Measurements from ENCODE around the gene ARFGAP1.
"Not testable (repeated sequence)": the region's sequence is repeated elsewhere in the genome, so short reads cannot be mapped to it uniquely, and the experiment has no call there.

ARFGAP1 gene

DNA sequence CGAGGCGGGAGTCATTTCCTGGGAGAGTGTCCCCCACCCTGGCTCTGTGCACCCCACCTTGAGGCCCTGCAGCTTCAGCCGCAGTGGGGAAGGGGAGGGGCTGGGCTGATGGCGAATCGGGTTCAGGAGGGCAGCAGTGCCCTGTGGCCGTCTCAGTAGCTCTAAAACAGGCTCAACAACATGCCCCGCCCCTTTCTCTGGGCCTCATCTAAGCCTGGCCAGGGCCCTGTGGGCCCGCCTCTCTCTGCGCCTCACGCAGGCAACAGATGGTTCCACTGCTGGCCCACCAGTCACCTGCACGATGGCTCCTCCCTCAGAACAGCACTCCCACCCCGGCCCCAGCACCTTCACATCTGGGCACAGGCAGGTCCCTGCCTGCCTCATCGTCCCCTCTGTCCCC, 58.3 kb downstream of the ARFGAP1 start:
- no peak for DNase-seq

DNA sequence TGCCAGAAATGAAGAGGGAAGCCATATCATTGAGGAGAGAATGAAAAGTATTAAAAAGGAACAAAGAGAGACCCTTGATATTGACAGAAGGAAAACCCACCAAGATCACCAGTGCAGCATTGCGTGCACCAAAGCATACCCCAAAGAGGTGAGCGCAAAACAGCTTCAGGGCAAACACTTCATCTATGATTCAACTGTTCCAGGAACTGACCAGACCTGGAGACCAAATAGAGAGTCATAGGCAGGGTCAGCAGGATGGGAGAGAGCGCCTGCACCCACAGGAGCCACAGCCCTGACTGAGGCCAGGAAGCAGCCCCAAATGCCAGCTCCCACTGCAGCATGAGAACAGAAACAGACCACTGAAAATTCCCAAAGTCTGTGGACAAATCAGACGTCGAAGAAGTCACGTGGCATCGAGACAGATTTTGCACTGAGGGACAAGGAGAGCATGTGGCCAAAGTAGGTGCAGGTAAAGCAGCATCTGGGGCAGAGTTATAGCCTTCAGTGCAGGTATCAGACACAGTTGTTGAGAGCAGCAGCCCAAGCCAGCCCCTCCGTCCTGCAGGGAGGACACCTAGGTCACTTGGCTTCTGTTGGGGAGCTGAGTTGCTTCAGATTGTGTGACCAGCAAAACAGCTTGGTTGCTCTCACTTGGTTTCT, 59.3 kb downstream of the ARFGAP1 start:
- no peak for DNase-seq

DNA sequence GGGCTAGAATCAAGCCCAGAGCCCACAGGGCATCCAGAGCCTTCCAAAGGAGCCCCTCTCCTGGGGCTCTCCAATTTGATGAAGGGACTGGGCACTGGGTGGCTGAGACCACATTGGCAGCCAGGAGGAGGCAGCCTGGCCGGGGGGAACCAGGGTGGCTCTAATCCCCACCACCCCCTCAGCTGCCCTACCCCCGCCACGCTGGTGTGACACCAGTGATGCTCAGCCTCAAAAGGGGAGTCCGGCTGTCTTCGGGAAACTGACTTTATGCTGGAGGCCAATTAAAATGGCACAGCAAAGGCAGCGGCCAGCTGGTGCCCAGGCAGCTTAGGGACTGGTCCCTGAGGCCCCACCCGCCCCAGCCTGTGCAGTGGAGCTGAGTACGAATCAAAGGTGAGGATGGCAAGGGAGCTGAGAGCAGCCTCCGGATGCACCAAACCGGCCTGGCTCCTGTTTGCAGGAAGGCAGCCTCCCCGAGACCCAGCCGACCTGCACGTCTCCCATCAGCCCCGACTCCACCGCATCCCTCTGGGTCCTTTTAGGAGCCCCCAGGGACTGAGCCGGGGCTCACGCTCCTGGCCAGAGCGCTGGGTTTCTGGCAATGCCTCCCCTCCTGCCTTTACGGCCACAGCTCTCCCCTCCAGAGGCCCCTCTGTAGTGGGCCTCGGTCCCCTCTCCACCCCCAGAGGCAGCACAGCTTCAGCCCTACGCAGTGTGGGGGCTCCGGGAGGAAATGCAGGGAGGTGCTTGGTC, 60.1 kb downstream of the ARFGAP1 start:
- DNase-seq, result no peak

DNA sequence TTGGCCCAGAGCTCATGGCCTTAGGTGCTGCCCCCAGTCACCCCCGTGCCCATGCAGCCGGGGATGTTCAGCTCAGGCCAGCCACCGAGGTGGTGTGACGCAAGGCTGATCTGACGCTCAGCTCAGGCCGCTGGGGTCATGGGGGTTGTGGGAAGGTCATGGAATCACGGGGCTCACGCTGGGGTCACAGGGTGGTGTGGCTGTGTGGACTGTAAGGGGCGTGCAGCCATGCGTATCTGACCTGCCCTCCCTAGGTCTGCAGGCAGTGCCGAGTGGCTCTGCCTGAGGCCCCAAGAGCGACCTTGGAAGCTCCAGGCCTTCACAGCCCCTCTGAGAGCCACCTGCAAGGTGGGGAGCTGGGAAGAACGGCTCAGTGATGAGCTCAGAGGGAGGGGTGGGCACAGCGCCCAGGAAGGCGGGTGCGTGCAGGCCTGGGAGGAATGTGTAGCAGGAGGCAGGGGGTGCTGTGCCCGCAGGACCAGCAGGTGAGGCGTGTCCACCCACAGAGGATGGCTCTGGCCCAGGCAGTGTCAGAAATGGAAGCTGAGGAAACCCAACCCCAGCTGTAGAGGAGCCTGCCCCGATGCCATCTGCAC, 60.7 kb downstream of the ARFGAP1 start:
- no peak for DNase-seq

DNA sequence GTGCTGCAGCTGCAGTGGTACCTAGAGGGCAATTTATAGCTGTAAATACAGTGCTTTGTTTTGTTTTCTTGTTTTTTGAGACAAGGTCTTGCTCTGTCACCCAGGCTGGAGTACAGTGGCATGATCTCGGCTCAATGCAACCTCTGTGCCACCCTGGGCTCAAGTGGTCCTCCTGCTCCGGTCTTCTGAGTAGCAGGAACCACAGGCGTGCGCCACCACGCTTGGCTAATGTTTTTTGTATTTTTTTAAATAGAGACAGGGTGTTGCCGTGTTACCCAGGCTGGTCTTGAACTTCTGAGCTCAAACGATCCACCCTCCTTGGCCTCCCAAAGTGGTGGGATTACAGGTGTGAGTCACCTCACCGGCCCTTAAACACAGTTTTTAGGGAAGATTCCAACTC, 61.7 kb downstream of the ARFGAP1 start:
- DNase-seq, result no peak

DNA sequence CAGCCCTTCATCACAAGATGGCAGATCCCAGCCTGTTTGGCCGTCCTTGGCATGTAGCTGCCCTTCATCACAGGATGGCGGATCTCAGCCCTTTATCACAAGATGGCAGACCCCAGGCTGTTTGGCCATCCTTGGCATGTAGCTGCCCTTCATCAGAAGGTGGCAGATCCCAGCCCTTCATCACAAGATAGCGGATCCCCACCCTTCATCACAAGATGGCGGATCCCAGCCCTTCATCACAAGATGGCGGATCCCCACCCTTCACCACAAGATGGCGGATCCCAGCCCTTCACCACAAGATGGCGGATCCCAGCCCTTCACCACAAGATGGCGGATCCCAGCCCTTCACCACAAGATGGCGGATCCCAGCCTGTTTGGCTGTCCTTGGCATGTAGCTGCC, 62.4 kb downstream of the ARFGAP1 start:
- not testable (repeated sequence) for DNase-seq

DNA sequence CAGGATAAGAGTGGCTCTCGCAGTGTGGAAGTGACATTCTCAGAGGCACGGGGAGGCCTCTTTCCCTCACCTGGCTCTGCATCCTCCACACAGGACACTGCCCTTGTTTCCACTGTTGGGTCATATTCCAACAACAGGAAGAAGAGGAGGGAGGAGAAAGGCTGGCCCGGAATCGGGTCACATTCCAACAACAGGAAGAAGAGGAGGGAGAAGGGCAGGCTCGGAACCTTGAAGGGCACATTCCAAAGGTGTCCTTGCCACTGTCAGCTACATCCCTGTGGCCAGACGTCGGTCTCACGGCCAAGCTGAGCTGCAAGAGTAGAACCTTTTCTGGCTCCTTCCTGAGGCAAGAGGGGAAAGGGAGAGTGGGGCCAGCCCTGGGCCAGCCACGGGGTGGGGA, 63.1 kb downstream of the ARFGAP1 start:
- DNase-seq, result no peak

DNA sequence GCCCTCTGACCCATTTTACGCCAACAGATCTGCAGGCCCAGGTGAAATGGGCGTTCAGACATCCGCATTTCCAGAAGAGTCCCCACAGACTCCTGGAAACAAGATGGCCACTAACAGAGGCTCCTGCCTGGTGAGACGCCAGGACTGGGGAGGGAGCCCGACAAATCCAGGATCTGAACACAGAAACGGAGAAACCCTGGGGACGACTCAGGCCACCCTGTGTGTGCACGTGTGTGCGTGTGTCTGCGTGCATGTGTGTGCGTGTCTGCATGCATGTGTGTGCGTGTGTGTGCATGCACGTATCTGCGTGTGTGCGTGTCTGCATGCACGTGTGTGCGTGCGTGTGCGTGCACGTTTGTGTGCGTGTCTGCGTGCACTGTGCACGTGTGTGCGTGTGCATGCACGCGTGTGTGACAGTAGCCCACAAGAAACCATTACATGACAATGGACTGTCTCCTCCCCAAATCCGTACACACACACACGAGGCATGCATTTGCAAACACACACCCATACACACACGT, 63.7 kb downstream of the ARFGAP1 start:
- DNase-seq, result no peak

DNA sequence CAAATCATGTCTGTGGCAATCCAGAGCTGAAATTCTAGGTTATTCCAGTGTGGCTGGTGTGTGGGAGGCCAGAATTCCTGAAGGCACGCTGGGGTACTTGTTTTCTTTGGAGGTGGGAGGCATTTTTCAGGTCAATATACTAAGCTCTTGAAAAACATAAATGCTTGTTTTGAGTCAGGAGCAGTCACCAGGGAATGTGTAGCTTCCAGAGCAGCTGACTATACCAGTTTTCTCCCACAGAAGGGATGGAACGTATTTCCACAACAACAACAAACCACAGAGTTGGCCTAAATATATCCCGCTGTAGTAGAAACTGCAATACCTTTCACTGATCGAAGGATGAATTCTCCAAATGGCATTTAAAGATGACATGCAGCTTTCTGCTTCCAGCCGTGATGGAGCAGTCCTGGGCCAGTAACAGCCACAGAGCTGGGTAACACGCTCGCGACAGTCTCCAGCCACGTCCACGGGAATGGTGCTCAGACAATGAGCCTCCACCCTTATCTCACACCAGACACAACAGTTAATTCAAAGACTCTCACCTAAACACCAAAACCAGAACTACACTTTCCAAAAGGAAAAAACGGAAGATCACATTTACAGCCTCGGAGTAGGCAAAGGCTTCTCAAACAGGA, 65.3 kb downstream of the ARFGAP1 start:
- no peak for DNase-seq

Measured in anterior cingulate cortex (tissue), 58 donors.